Body of pancreas (tissue), 4 donors: ENCODE results near the gene DCLRE1C. TPM values are rescaled to one million over a fixed set of nuclear protein-coding genes. Genes with fewer than 3 reads are reported as not detected.

Source experiments
- ATAC-seq: fragments of 150-250 bp; one replicate; pipeline ENCODE4 v1.9.1; 2016
- DNase-seq, 4 donors: peaks; one replicate each; pipeline ENCODE4 v3.0.0-alpha.2; 2019
- H3K27ac ChIP-seq, 4 donors: fragments of 200-600 bp; sonication (generic); 1 replicate in 3 of 4; 2 replicates in 1 of 4; pipeline versions ENCODE4 v1.5.1 to v1.6.1; 2016 to 2019; ENCODE audit warnings: mild to moderate bottlenecking in 1 of 4, mixed read lengths in 1 of 4, moderate library complexity in 1 of 4
- H3K27me3 ChIP-seq, 2 donors: fragments of 200-600 bp; sonication (generic); one replicate each; pipeline ENCODE4 v1.6.0; 2016; ENCODE audit warnings: mild to moderate bottlenecking in 1 of 2
- H3K36me3 ChIP-seq, 2 donors: fragments of 200-600 bp; sonication (generic); replicated peaks in 1 of 2; 2 replicates each; pipeline ENCODE4 v1.5.1; 2016; ENCODE audit warnings: low read depth in 2 of 2; ENCODE audit not compliant: insufficient read depth in 1 of 2
- H3K4me1 ChIP-seq: fragments of 200-600 bp; sonication (generic); one replicate; pipeline ENCODE4 v1.6.0; 2016
- H3K4me3 ChIP-seq, 2 donors: fragments of 200-600 bp; sonication (generic); 1 replicate in 1 of 2; 2 replicates in 1 of 2; pipeline ENCODE4 v1.5.1; 2016 to 2019
- H3K9me3 ChIP-seq, 3 donors: fragments of 200-600 bp; sonication (generic); 1 replicate in 2 of 3; 2 replicates in 1 of 3; pipeline ENCODE4 v1.5.1; 2016
- CTCF ChIP-seq, 7 experiments: fragments of 450-650 bp in 4 of 7; fragments of 200-600 bp in 3 of 7; sonication (generic) in 3 of 7; IDR thresholded peaks; one replicate each; pipeline ENCODE4 v1.5.1; 2016 to 2019; ENCODE audit warnings: antibody characterized with exemption in 7 of 7
- POLR2A ChIP-seq, 3 donors: fragments of 450-650 bp; IDR thresholded peaks; one replicate each; pipeline ENCODE4 v1.6.1; 2016; ENCODE audit warnings: antibody characterized with exemption in 3 of 3, mild to moderate bottlenecking in 2 of 3
- WGBS, 2 donors: methylation state at CpG; one replicate each; pipeline ENCODE4 v1.1.5; 2017; 5-methylcytosine and 5-hydroxymethylcytosine counted together
- intact Hi-C: fragments of 100-400 bp; cut with DNase I; formaldehyde crosslinking; loops from one replicate; pipeline ENCODE4 v1.15.1; 2023
- total RNA-seq, 2 donors: library from RNA; depleted of rRNA; stranded (reverse); fragments of >200 nt; gene quantifications; one replicate each; pipeline ENCODE4 v1.1.0, GENCODE V29; 2016

The DCLRE1C gene
- total RNA-seq, 2 donors from 2014 or later, result 4.7 to 10.9 TPM

- TF ChIP-seq POLR2A (IDR thresholded peaks at IDR 0.05), result no peak
- TF ChIP-seq CTCF (IDR thresholded peaks at IDR 0.05), result no peak
- 92 to 97% methylated on average over 2 of the region's 2 CpGs for WGBS, 2 donors
- Histone ChIP-seq H3K4me1 (no peaks in the 10 kb centered on the region), H3K27me3 (no peaks in the 10 kb centered on the region), H3K27ac (no peak overlapping the region), H3K9me3 (no peaks in the 10 kb centered on the region), H3K4me3 (no peak overlapping the region), H3K36me3 (peaks cover 0 to 12% of the 10 kb centered on the region in 2 donors)
- no peak for DNase-seq
- intact Hi-C loops, result no loop called here
- ATAC-seq, result no peak
Observed at GRCh38 chr10:14905890-14906289, 48.0 kb downstream of the DCLRE1C start.

DNA sequence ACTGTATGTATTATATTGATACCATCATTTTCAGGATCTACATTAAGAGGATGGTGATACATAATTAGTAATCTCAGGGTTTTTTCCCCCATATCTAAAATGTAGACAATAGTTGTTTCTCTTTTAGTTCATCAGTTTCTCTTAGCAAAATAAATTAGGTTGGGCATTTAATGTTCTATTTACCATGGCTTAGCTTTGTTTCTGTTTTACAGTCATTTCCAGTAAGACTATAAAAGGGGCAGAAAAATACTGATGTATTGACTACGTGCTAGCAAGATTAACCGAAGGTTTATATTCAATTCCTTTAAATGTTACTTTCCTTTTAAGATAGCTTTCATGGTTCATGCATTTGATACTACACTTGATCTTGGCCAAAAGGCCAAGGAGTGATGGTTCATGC, 49.0 kb downstream of the DCLRE1C start:
- Histone ChIP-seq H3K27me3 (no peaks in the 10 kb centered on the region), H3K27ac (no peak overlapping the region), H3K36me3 (peaks cover 0 to 12% of the 10 kb centered on the region in 2 donors), H3K4me1 (no peaks in the 10 kb centered on the region), H3K4me3 (no peak overlapping the region), H3K9me3 (no peaks in the 10 kb centered on the region)
- ATAC-seq, result no peak
- no peak for DNase-seq
- TF ChIP-seq POLR2A (IDR thresholded peaks at IDR 0.05), result no peak
- TF ChIP-seq CTCF (IDR thresholded peaks at IDR 0.05), result no peak
- 91 to 99% methylated on average over 2 of the region's 2 CpGs for WGBS, 2 donors
- intact Hi-C loops, result no loop called here

DNA sequence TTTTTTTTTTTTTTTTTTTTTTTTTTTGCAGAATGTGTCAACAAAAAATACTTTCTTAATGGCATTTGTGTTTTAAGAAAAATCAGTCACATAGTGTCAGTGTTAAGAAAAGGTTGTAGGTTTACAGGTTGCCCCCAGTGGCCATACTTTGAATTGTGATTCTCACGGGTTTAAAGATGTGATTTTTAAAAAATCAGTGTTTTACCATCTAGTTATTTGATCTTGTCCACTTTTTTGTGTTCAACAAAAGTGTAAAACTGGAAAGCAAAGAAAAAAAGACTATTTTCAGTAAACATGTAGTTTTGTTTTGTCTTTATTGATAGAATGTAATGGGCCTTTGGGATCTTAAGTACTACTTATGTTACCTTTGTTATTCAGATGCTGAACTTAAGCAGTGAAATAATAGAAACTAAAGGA, 49.6 kb downstream of the DCLRE1C start:
- ATAC-seq (peak; percentile 60), DNase-seq (peak in 2 of 4 donors; percentile 23 to 28)
- no peaks in the 10 kb centered on the region for H3K9me3 ChIP-seq
- H3K27me3 ChIP-seq, result no peaks in the 10 kb centered on the region
- H3K4me1 ChIP-seq, result no peaks in the 10 kb centered on the region
- intact Hi-C loops, result no loop called here
- no peak overlapping the region for H3K4me3 ChIP-seq
- no peak overlapping the region for H3K27ac ChIP-seq
- H3K36me3 ChIP-seq, result peaks cover 0 to 12% of the 10 kb centered on the region in 2 donors
- TF ChIP-seq CTCF (IDR thresholded peaks at IDR 0.05) (peak in 6 of 7 experiments; percentile 28 to 57 (median 49)), POLR2A (IDR thresholded peaks at IDR 0.05) (no peak)
- 32 to 38% methylated on average over 1 of the region's 1 CpG for WGBS, 2 donors

DNA sequence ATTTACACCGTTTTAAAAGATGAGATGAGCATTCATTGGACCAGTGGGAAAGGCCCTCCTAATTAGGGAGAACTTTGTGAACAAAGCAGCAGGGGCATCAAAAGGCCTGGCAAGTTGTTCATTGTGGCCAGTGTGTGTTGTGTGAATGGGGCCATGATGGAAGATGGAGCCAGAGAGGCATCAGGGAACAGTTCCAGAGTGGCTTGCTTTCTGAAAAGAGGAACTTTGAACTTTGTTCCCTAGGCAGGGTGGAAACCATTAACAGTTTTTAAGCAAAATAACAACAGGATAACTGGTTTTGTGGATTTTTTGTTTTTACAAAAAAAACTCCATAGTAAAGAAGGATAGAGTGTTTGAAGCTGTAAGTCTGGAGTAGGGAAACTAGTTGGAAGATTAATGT, 62.7 kb downstream of the DCLRE1C start:
- Histone ChIP-seq H3K4me3 (no peak overlapping the region), H3K27me3 (no peaks in the 10 kb centered on the region), H3K36me3 (no peaks in the 10 kb centered on the region), H3K4me1 (no peaks in the 10 kb centered on the region), H3K27ac (no peak overlapping the region), H3K9me3 (no peaks in the 10 kb centered on the region)
- intact Hi-C loops, result no loop called here
- ATAC-seq, result no peak
- no peak for DNase-seq
- WGBS, 2 donors, result 94 to 100% methylated on average over 1 of the region's 1 CpG
- TF ChIP-seq POLR2A (IDR thresholded peaks at IDR 0.05) (no peak), CTCF (IDR thresholded peaks at IDR 0.05) (no peak)

DNA sequence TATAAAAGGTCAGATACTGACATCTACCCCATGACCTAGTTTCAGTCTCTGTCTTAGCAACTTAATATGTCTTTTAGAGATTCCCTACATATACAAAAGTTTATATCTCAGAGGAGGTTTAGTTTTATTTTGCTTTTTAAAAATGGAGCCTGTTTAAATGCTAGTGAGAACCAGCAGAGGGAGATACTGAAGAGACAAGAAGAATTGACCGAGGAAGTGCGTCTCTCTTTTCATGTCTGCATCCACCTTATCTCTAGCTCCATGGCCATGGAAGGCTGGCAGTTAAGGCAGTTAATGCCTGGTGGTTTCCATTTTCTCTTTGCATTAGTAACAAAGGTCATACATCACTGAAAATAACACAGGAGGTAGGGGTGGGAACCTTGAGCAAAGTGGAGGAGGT, 64.6 kb downstream of the DCLRE1C start:
- H3K4me1 ChIP-seq, result peaks cover 7% of the 10 kb centered on the region
- H3K4me3 ChIP-seq, result no peak overlapping the region
- no peaks in the 10 kb centered on the region for H3K27me3 ChIP-seq
- intact Hi-C loops, result no loop called here
- TF ChIP-seq CTCF (IDR thresholded peaks at IDR 0.05), result no peak
- TF ChIP-seq POLR2A (IDR thresholded peaks at IDR 0.05), result no peak
- DNase-seq (no peak), ATAC-seq (no peak)
- H3K9me3 ChIP-seq, result no peaks in the 10 kb centered on the region
- 87% methylated on average over 2 of the region's 2 CpGs for WGBS, 2 donors
- H3K27ac ChIP-seq, result no peak overlapping the region
- H3K36me3 ChIP-seq, result no peaks in the 10 kb centered on the region
